Fibroblast of skin of scalp (primary cell): ENCODE data around the gene ERP44.
"Not testable (repeated sequence)": the region's sequence is repeated elsewhere in the genome, so short reads cannot be mapped to it uniquely, and the experiment has no call there.

Experiments used
- DNase-seq: peaks from one replicate; pipeline ENCODE4 v3.0.0-alpha.2; 2013

Gene ERP44

GRCh38 chr9:100066539-100066938 is 32.3 kb downstream of the ERP44 start:
- peak; percentile 29 for DNase-seq

DNA sequence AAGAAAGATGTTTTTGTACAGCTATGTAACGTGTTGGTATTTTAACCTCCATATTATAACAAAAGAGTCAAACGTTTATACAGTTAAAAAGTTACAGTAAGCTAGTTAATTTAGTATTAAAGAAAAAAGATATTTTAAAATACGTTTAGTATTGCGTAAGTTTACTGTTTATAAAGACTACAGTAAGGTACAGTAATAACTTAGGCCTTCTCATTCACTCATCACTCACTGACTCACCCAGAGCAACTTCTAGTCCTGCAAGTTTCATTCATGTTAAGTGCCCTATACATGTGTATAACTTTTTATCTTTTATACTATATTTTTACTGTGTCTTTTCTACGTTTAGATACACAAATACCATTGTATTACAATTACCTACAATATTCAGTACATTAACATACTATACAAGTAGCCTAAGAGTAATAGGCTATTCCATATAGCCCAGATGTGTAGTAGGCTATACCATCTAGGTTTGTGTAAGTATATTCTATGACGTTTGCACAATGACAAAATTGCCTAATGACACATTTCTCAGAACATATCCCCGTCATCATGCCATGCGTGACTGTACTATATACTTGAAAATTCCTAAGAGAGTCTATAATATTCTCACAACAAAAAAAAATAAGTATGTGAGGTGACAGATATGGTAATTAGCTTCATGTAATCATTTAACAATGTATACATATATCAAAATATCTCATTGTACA is 33.8 kb downstream of the ERP44 start:
- peak; percentile 64 for DNase-seq

GRCh38 chr9:100063185-100063584 is 35.6 kb downstream of the ERP44 start:
- DNase-seq: no peak

- not testable (repeated sequence) for DNase-seq
Measured at GRCh38 chr9:100062683-100063082, 36.1 kb downstream of the ERP44 start.

- no peak for DNase-seq
Measured at GRCh38 chr9:100058699-100059579, 39.9 kb downstream of the ERP44 start.

DNA sequence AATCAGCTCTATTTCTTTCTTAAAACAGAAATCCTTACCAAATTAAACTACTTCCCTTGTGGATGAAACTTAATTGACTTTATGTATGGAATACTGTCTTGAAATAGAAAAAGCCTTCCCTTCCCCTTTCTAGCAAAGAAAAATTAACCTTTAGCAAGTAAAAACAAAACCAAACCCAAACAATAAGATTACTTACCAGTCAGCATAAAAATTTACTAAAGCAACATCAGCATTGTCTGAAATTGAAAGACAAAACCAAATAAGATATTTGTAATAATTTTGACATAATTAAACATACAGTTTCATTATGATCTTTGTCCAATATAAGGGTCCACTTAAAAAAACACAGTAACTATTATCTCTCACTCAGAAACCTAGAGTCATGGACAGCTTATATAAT is 41.2 kb downstream of the ERP44 start:
- no peak for DNase-seq

DNA sequence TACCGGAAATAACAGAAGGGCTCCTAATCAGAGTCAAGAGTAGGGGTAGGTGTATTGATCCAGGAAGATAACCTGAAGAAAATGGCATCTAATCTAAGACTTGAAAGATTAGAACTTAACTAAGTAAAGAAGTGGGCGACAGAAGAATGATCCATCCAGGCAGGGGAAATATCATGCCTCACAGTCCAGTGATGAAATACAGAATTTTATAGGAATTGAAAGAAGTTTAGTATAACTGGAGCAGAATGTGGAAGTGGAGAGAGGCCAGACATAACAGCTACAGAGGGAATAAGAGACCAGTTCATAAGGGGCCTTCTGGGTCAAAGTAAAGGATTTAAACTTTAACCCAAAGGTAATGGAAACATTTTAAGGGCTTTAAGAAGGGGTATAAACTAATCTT is 42.2 kb downstream of the ERP44 start:
- no peak for DNase-seq

DNA sequence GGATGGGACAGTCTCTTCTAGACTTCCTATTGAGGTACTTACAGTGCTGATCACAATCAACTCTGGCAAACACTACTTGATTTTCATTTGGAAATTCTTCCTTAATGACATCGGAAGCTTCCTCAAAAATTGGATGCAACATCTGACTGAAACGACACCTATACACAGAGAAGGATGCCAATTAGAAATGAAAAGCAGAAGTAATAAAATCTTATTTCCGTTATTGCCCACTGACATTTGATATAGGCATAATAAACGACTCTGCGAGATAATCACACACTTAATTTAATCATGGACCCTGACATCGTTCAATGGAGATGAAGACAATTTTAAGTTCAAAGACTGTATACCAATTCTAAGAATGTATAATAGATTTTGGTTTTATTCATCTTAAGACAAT is 46.4 kb downstream of the ERP44 start:
- no peak for DNase-seq

GRCh38 chr9:100049551-100049950 is 49.2 kb downstream of the ERP44 start:
- no peak for DNase-seq

GRCh38 chr9:100038472-100038871 is 60.3 kb downstream of the ERP44 start:
- DNase-seq: no peak

GRCh38 chr9:100033877-100034551 is 64.8 kb downstream of the ERP44 start:
- no peak for DNase-seq

GRCh38 chr9:100030548-100030947 is 68.3 kb downstream of the ERP44 start:
- DNase-seq: no peak

DNA sequence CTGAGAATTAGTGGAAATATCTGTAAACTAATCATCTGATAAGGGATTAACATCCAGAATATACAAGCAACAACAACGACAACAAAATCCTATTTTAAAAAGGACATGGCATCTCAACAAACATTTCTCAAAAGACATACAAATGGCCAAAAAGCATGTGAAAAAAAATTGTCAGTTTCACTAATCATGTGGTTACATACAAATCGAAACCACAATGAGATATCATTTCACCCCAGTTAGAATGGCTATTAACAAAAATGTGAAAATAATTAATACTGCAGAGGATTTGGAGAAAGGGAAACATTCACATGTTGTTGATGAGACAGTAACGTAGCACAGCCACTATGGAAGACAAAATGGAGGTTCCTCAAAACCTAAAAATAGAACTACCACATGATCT is 69.5 kb downstream of the ERP44 start:
- no peak for DNase-seq

DNA sequence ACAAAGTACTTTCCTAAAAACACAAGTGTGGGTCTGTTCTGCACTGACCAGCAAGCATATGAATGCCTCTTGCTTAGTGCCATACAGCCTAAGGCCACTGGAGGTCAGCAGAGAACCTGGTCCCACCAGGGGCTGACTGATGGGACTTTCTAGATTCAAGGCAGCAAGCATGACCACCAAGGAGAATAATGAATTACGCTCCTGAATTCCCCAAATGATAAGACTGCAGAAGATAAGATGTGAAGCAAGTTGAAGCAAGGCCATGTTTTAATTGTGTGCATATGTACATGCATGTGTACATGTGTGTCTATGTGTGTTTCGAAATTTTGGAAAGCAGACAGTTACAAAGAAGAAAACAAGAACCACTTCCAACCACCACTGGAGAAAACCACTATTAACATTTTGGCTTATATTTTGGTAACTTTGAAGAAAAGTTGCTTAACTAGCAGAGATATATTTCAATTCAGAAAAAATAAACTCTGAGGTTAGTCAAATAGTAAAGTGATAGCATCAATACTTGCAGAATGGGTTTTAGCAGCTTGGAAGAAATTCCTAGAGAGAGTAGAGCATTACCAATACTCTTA is 70.5 kb downstream of the ERP44 start:
- DNase-seq: peak; percentile 71

DNA sequence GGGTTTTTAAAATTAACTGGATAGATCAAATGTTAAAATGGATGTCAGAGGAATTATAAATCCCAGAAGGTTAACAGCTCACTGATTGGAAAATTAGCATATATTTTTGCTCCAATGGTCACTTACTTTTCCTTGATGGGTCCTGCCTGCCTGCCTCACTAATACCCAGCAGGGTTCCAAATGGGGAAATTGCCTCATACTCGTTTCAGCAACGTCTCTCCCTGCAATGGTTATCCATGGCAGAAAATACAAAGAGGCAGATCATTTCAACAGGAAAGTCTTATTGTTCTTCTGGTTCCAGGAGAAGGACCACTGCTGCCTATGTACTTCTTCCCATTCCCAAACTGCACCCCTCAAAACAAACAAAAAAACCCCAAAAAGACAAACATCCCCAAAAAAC is 71.3 kb downstream of the ERP44 start:
- DNase-seq: no peak

- no peak for DNase-seq
Measured at GRCh38 chr9:100021931-100022330, 76.9 kb downstream of the ERP44 start.

DNA sequence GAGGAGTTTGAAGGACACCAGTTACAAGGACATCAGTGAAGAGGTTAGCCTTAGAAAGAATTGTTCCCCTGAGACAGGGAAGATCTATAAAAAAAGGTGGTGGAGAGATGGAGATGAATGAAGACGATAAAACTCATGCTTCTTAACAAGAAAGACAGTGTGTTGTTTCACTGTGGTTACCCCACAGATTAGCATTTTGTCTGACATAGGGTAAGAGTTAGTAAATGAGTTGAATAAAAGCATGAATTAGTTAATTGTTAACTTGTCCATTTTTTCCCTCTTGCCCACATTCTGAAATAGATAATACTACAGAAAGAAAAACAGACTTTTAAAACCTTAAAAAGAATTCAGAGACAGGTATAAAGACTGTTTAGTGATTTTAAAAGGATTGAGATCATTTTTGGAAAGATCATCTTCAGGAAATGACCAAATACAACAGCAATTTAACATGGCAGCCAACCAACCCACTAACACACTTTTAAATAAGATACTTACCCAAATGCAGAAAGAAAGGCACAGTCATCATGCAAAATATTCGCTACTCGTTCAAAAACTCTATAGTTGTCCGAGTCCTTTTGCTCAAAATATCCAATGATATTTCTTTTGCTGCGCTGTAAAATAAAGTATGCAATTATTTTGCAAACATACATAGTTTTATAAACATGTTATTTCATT is 78.5 kb downstream of the ERP44 start:
- peak; percentile 21 for DNase-seq

GRCh38 chr9:100019541-100019940 is 79.3 kb downstream of the ERP44 start:
- no peak for DNase-seq

DNA sequence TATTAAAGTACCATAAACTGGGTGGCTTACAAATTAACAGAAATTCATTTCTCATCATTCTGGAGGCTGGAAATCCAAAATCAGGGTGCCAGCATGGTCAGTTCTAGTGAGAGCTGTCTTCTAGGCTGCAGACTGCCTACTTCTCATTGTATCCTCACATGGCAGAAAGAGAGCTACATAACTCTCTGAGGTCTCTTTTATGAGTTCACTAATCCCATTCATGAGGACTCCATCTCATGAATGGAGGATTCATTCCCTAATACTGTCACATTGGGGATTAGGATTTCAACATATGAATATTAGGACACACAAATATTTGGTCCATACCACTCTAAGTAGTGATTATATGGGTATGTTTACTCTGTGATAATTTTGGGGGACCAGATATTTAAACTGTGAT is 84.0 kb downstream of the ERP44 start:
- no peak for DNase-seq

GRCh38 chr9:100013573-100013972 is 85.2 kb downstream of the ERP44 start:
- peak; percentile 5 for DNase-seq

GRCh38 chr9:100012279-100012678 is 86.5 kb downstream of the ERP44 start:
- DNase-seq: no peak

- peak; percentile 55 for DNase-seq
Measured at GRCh38 chr9:100011062-100011681, 87.6 kb downstream of the ERP44 start.
